Stomach (tissue), 4 donors: Measurements from ENCODE around the gene TRDN.

Source experiments
- CTCF ChIP-seq, 7 experiments: fragments of 450-650 bp in 4 of 7; fragments of 200-600 bp in 3 of 7; sonication (generic) in 3 of 7; IDR thresholded peaks; one replicate each; pipeline ENCODE4 v1.5.1; 2016 to 2019; ENCODE audit warnings: antibody characterized with exemption in 7 of 7, control low read depth in 2 of 7, mild to moderate bottlenecking in 1 of 7
- POLR2A ChIP-seq, 4 donors: fragments of 450-650 bp; IDR thresholded peaks; one replicate each; pipeline ENCODE4 v1.6.1; 2016; ENCODE audit warnings: antibody characterized with exemption in 4 of 4, control low read depth in 2 of 4, mild to moderate bottlenecking in 1 of 4, moderate library complexity in 1 of 4

DNA sequence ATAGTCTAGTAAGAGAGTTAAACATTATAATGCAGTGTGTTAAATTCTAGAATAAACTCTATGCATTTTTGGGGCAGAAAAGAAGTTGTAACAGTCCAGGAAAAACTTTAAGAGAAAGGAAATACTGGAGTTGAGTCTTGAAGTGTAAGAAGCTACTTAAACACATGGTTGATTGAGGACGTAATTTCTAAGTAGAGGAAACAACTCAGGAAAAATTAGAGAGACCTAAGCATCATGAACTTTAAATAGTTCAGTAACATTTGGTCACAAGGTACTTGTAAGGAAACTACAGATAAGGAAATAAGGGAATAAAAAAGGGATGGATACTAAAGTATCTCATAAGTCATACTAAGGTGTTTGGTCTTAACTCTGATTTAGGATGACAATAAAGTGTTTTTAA lies 4.7 kb upstream of the TRDN start:
- TF ChIP-seq POLR2A (IDR thresholded peaks at IDR 0.05) = no peak
- no peak for TF ChIP-seq CTCF (IDR thresholded peaks at IDR 0.05)
